Activated T-cell treated with anti-CD3 and anti-CD28 coated beads for 24 hours (primary cell): Measurements from ENCODE around the gene ZC3HAV1.

ENCODE experiments used
- DNase-seq: peaks from one replicate; pipeline ENCODE4 v3.0.0-alpha.2; 2020; ENCODE audit warnings: low read depth

ZC3HAV1 gene

GRCh38 chr7:139016931-139017511 lies 92.5 kb downstream of the ZC3HAV1 start:
- DNase-seq = peak; percentile 50

- no peak for DNase-seq
Observed at GRCh38 chr7:139011373-139011772, 98.1 kb downstream of the ZC3HAV1 start.

- no peak for DNase-seq
Observed at GRCh38 chr7:139004321-139005090, 105.0 kb downstream of the ZC3HAV1 start.

GRCh38 chr7:138999414-138999813 lies 110.1 kb downstream of the ZC3HAV1 start:
- DNase-seq = no peak
